Gastroesophageal sphincter (tissue), 4 donors: ENCODE data around the gene LPAR3. TPM values are rescaled to one million over a fixed set of nuclear protein-coding genes. Genes with fewer than 3 reads are reported as not detected.
A peak's percentile ranks its signal among the peaks of the same experiment; 100 is the strongest.

Experiments used
- ATAC-seq: fragments of 150-250 bp; one replicate; pipeline ENCODE4 v1.9.1; 2016; ENCODE audit warnings: mild to moderate bottlenecking, moderate library complexity
- H3K27ac ChIP-seq, 4 donors: fragments of 200-600 bp; sonication (generic) in 3 of 4; 1 replicate in 3 of 4; 2 replicates in 1 of 4; pipeline ENCODE4 v1.5.1; 2016 to 2019
- H3K27me3 ChIP-seq: fragments of 200-600 bp; sonication (generic); one replicate; pipeline ENCODE4 v1.5.1; 2019
- H3K36me3 ChIP-seq, 2 donors: fragments of 200-600 bp; sonication (generic); one replicate each; pipeline ENCODE4 v1.5.1; 2019; ENCODE audit warnings: control low read depth in 1 of 2
- H3K4me1 ChIP-seq, 3 donors: fragments of 200-600 bp; sonication (generic); 1 replicate in 2 of 3; 2 replicates in 1 of 3; pipeline ENCODE4 v1.5.1; 2016 to 2019; ENCODE audit warnings: control low read depth in 2 of 3
- H3K4me3 ChIP-seq, 2 donors: fragments of 200-600 bp; sonication (generic); one replicate each; pipeline ENCODE4 v1.5.1; 2019; ENCODE audit warnings: mild to moderate bottlenecking in 1 of 2, moderate library complexity in 1 of 2
- H3K9me3 ChIP-seq, 3 donors: fragments of 200-600 bp; sonication (generic); one replicate each; pipeline ENCODE4 v1.5.1; 2017 to 2019; ENCODE audit warnings: control low read depth in 2 of 3
- EP300 ChIP-seq: sonication (generic); formaldehyde crosslinking; IDR thresholded peaks from one replicate; pipeline ENCODE4 v1.6.1; 2017; ENCODE audit warnings: antibody characterized with exemption, mild to moderate bottlenecking
- POLR2A ChIP-seq, 2 donors: fragments of 450-650 bp; IDR thresholded peaks; one replicate each; pipeline ENCODE4 v1.6.1; 2017; ENCODE audit warnings: antibody characterized with exemption in 2 of 2, mild to moderate bottlenecking in 2 of 2, moderate library complexity in 1 of 2
- POLR2AphosphoS5 ChIP-seq: sonication (generic); formaldehyde crosslinking; IDR thresholded peaks from one replicate; pipeline ENCODE4 v1.6.1; 2017; ENCODE audit warnings: antibody characterized with exemption
- WGBS, 2 donors: methylation state at CpG; one replicate each; pipeline ENCODE4 v1.1.5; 2018; ENCODE audit warnings: low coverage in 1 of 2; 5-methylcytosine and 5-hydroxymethylcytosine counted together
- total RNA-seq, 4 donors: library from RNA; depleted of rRNA; stranded (reverse); fragments of >200 nt; gene quantifications; one replicate each; pipeline ENCODE4 v1.1.0, GENCODE V29; 2016
- TF ChIP-seq, protein P1 (sequence below), 4 experiments: fragments of 200-600 bp in 2 of 4; fragments of 450-650 bp in 2 of 4; sonication (generic) in 1 of 4; IDR thresholded peaks; one replicate each; pipeline ENCODE4 v1.5.1; 2017 to 2019; ENCODE audit warnings: antibody characterized with exemption in 4 of 4, mild to moderate bottlenecking in 2 of 4, moderate library complexity in 2 of 4

The LPAR3 gene
- total RNA-seq, 4 donors from 2014 or later, result 0.13 to 3.3 (median 0.23) TPM; not detected in 1

DNA sequence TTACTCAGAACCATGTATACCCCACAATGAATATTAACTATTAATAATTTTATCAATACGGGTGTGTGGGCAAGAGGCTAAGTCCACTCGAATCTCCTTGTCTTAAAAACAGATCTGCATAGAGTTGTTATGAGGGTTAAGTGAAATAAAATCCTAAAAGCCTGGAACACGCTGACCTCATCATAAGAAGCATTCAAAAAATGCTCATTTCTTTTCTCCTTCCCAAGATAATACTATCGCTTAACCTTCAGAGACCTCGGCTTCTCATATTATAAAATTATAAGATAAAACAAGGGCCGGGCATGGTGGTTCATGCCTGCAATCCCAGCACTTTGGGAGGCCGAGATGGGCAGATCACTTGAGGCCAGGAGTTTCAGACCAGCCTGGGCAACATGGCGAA lies 35.1 kb downstream of the LPAR3 start:
- WGBS, 2 donors, result 91 to 94% methylated on average over 5 to 8 of the region's 8 CpGs
- Histone ChIP-seq H3K36me3 (no peaks in the 10 kb centered on the region), H3K4me1 (no peaks in the 10 kb centered on the region), H3K4me3 (no peak overlapping the region), H3K27ac (no peak overlapping the region), H3K9me3 (no peaks in the 10 kb centered on the region), H3K27me3 (no peaks in the 10 kb centered on the region)
- ATAC-seq, result no peak
- TF ChIP-seq, protein P1, sequence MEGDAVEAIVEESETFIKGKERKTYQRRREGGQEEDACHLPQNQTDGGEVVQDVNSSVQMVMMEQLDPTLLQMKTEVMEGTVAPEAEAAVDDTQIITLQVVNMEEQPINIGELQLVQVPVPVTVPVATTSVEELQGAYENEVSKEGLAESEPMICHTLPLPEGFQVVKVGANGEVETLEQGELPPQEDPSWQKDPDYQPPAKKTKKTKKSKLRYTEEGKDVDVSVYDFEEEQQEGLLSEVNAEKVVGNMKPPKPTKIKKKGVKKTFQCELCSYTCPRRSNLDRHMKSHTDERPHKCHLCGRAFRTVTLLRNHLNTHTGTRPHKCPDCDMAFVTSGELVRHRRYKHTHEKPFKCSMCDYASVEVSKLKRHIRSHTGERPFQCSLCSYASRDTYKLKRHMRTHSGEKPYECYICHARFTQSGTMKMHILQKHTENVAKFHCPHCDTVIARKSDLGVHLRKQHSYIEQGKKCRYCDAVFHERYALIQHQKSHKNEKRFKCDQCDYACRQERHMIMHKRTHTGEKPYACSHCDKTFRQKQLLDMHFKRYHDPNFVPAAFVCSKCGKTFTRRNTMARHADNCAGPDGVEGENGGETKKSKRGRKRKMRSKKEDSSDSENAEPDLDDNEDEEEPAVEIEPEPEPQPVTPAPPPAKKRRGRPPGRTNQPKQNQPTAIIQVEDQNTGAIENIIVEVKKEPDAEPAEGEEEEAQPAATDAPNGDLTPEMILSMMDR (IDR thresholded peaks at IDR 0.05), result no peak
- no peak for TF ChIP-seq POLR2AphosphoS5
- TF ChIP-seq POLR2A (IDR thresholded peaks at IDR 0.05), result no peak
- no peak for TF ChIP-seq EP300

DNA sequence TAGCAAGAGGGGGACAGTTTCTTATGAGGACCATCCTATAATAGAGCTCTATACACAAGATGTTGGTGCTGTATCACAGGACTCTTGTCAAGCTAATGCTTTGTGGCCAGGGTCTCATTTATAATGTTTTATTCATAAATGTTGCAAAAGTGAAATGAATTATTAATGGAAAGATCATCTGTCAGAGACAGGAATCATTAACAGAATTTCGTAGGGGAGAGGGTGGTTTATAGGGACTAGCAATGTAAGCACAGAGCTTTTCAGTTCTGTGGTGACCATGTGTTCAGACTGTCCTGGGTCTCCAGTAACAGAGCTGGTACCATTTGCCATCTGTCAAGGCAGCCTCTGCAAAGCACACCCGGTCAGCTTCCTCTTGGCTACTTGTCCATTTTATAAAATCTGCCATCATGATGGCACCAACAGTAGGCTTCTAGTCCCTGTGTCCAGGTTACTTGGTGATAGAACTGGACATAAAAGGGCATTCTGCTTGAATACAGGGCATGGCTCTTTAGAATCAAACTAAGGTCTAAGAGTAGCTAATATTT lies 36.2 kb downstream of the LPAR3 start:
- Histone ChIP-seq H3K27ac (no peak overlapping the region), H3K9me3 (no peaks in the 10 kb centered on the region), H3K4me1 (no peaks in the 10 kb centered on the region), H3K4me3 (no peak overlapping the region), H3K27me3 (no peaks in the 10 kb centered on the region), H3K36me3 (no peaks in the 10 kb centered on the region)
- ATAC-seq, result no peak
- no peak for TF ChIP-seq POLR2AphosphoS5
- TF ChIP-seq POLR2A (IDR thresholded peaks at IDR 0.05), result no peak
- TF ChIP-seq EP300, result no peak
- TF ChIP-seq, protein P1 (IDR thresholded peaks at IDR 0.05), result no peak
- WGBS, 2 donors, result 79 to 82% methylated on average over 1 to 2 of the region's 2 CpGs

DNA sequence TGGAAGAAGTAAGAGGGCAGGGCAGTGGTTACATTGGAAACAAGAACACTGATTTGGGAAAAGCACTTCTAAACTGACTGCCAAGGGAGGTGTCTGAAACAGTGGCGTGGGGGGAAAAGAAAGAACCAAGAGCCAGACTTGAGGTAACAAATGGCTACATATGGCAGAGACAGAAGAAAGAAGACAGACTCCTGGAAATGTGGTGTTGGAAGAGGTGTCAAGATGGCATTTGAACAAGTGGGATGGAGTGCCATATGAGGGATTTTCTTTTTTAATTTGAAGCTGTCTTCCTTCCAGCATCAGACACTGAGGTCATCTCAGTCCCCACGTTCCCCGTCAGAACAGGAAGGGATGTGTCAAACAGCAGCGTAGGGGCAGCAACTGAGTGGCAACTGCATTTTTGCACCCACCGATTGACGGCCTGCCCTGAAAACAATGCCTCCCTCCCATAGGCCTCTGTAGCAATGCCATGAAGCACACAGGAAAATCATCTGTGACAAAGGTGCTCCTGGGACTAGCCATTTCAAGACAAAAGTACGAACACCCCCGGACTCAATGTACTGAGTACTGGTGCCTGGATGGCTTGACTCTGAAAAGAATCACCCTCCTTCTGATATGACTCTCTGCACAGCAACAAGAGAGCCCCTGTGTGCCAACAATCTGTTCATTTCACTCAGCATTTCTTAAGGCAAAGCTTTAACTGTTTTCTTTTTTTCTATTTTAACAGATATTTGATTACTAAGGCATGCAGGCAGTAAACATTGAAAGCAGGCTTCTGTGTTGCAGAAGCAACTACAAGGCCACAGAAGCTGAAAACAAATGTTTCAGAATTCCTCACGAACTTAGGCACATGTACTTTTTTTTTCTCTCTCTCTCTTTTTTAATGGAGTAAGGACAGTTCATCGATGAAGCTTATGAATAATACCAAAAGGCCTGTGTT lies 37.0 kb downstream of the LPAR3 start:
- no peaks in the 10 kb centered on the region for H3K9me3 ChIP-seq
- H3K27ac ChIP-seq, result no peak overlapping the region
- TF ChIP-seq POLR2A (IDR thresholded peaks at IDR 0.05) (no peak), POLR2AphosphoS5 (no peak), EP300 (no peak)
- TF ChIP-seq, protein P1 (IDR thresholded peaks at IDR 0.05), result no peak
- no peaks in the 10 kb centered on the region for H3K4me1 ChIP-seq
- H3K36me3 ChIP-seq, result no peaks in the 10 kb centered on the region
- no peak overlapping the region for H3K4me3 ChIP-seq
- WGBS, 2 donors, result 74 to 81% methylated on average over 6 to 10 of the region's 10 CpGs
- no peak for ATAC-seq
- no peaks in the 10 kb centered on the region for H3K27me3 ChIP-seq

DNA sequence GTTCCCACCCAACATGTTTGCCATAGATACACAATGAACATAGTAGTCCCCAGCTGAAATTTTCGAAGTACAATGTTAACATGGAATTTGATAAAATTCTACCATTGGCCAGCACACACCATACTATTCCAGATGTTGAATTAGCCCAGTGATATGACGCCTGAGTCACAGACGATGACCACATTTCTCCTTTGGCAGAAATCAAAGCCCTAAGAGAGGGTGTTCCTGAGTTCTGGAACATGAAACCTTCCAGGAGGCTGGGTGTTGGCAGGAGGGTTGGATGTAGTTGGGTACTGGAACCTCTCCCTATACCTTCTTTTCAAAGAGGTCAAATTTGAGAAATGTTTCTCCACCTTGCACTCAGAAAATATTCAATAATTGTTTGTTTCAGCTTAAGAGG lies 37.8 kb downstream of the LPAR3 start:
- no peak for TF ChIP-seq POLR2AphosphoS5
- no peak for ATAC-seq

DNA sequence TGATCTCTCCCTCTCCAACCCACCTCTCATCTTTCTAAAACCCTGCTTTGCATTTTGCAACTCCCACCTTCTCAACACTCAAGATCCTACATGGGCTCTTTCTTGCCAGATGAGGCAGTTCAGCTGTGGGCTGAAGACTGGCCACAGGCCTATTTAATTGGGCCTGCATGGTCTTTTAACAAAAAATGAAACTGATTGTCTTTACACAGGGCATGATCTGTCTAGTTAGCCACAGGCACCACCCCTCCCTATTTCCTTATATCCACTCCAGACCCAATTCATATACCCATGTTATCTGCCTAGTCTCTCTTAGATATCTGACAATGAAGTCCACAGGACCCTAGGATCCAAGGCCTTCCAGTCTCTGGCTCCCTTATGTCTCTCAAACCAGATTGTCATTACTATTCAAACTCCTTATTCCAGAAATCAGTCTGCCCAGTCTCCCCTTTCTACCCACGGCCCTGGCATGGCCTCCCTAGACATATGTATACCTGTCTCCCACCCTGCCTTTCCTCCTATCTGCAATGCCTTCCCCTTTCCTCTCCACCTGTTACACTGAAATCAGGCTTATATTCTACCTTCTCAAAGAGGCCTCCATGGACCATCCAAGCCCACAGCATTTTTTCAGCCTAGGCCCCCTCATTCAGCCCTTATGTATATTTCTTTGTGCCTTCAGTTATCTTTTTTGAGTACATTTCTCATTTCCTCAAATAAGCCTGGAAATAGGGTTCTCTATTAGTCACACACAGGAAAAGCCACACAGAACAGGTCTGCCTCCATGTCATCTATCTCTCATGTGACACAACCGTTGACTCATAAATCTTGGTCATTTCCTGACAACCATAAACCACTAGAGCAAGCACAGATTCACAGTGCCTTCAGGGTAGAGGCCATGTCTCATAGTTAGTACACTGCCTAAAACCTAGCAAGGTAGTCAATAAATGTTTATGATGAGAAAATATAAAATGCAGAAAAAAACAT lies 39.0 kb downstream of the LPAR3 start:
- 76 to 80% methylated on average over 2 of the region's 2 CpGs for WGBS, 2 donors
- Histone ChIP-seq H3K36me3 (no peaks in the 10 kb centered on the region), H3K9me3 (no peaks in the 10 kb centered on the region), H3K27ac (no peak overlapping the region), H3K4me3 (no peak overlapping the region), H3K4me1 (no peaks in the 10 kb centered on the region), H3K27me3 (no peaks in the 10 kb centered on the region)
- TF ChIP-seq POLR2A (IDR thresholded peaks at IDR 0.05) (no peak), POLR2AphosphoS5 (no peak), EP300 (no peak)
- TF ChIP-seq, protein P1 (IDR thresholded peaks at IDR 0.05), result no peak
- ATAC-seq, result peak; percentile 31

More for the DNA sequence above, 37.8 kb downstream of the LPAR3 start:
- 61 to 100% methylated on average over 1 to 2 of the region's 3 CpGs for WGBS, 2 donors
- no peaks in the 10 kb centered on the region for H3K4me1 ChIP-seq
- H3K27me3 ChIP-seq, result no peaks in the 10 kb centered on the region
- no peak overlapping the region for H3K4me3 ChIP-seq
- H3K36me3 ChIP-seq, result no peaks in the 10 kb centered on the region
- no peaks in the 10 kb centered on the region for H3K9me3 ChIP-seq
- H3K27ac ChIP-seq, result no peak overlapping the region
